ENCODE measurements around the gene PDE4D. TPM values are rescaled to one million over a fixed set of nuclear protein-coding genes. Genes with fewer than 3 reads are reported as not detected.
"Not testable (repeated sequence)": the region's sequence is repeated elsewhere in the genome, so short reads cannot be mapped to it uniquely, and the experiment has no call there.

The PDE4D gene
- total and polyA plus RNA-seq, 2 donors (not counting 3 experiments of a cell fraction or from before 2014, with no cell fraction given), result 34.5 to 51.2 TPM

GRCh38 chr5:59577485-59577884, 316.0 kb downstream of the PDE4D start:
- no peaks in the 10 kb centered on the region for H3K9me3 ChIP-seq (replicated peaks; ENCODE audit: control insufficient read depth, insufficient read depth, low read length)
- H3K27me3 ChIP-seq (ENCODE audit: control insufficient read depth in 2 of 2, insufficient read depth in 2 of 2, low read length in 2 of 2), result no peaks in the 10 kb centered on the region
- H3K79me2 ChIP-seq (ENCODE audit: control insufficient read depth, insufficient read depth, low read length), result no peaks in the 10 kb centered on the region
- no peaks in the 10 kb centered on the region for H4K20me1 ChIP-seq (replicated peaks; ENCODE audit: control insufficient read depth, extremely low read depth, insufficient read depth, low read length)
- POLR2A ChIA-PET, result no interaction called here
- FAIRE-seq, result no peak
- TF ChIP-seq EZH2 (IDR thresholded peaks at IDR 0.05; ENCODE audit: borderline replicate concordance, low read depth, low read length, severe bottlenecking), result no peak
- H2AFZ ChIP-seq (ENCODE audit: low read depth, low read length), result no peak overlapping the region
- intact Hi-C loops (cut with micrococcal nuclease), result no loop called here
- dilution Hi-C loops (cut with MboI; ENCODE audit: extremely low pct_ligation_motif_present, low sequenced_read_pairs), result no loop called here
- H3K9me1 ChIP-seq (replicated peaks; ENCODE audit: control insufficient read depth, extremely low read depth, insufficient read depth, low read length), result no peaks in the 10 kb centered on the region
- no peak overlapping the region for H3K4me2 ChIP-seq (ENCODE audit: insufficient read depth, low read length)
- no TSS peak for BruUV-seq (replicated peaks)
- CTCF ChIA-PET, result interaction anchor here (1.0 to 1.3 kb wide), 2 partner anchors 19 to 96 kb away, joined by 3 read pairs; no protein-coding TSS in a partner anchor
- no peak overlapping the region for H3K27ac ChIP-seq (ENCODE audit: insufficient read depth, low read depth, low read length)
- DNase-seq (ENCODE audit: low read depth, low spot score), result no peak
- no peaks in the 10 kb centered on the region for H3K4me1 ChIP-seq (ENCODE audit: control insufficient read depth, extremely low read depth, insufficient read depth, low read length)
- no peak overlapping the region for H3K4me3 ChIP-seq (replicated peaks in 1 of 3; ENCODE audit: insufficient read depth in 1 of 3, low read depth in 1 of 3, low read length in 3 of 3)
- no peak overlapping the region for H3K9ac ChIP-seq (replicated peaks; ENCODE audit: extremely low read depth, insufficient read depth, low read length)
- no peaks in the 10 kb centered on the region for H3K36me3 ChIP-seq (ENCODE audit: control insufficient read depth in 2 of 2, extremely low read depth in 1 of 2, insufficient read depth in 2 of 2, low read length in 2 of 2)

- dilution Hi-C loops (cut with MboI; ENCODE audit: extremely low pct_ligation_motif_present, low sequenced_read_pairs), result no loop called here
- intact Hi-C loops (cut with micrococcal nuclease), result no loop called here
- Histone ChIP-seq H3K4me3 (replicated peaks in 1 of 3; ENCODE audit: insufficient read depth in 1 of 3, low read depth in 1 of 3, low read length in 3 of 3) (no peak overlapping the region), H3K27ac (ENCODE audit: insufficient read depth, low read depth, low read length) (no peak overlapping the region), H2AFZ (ENCODE audit: low read depth, low read length) (no peak overlapping the region), H3K4me1 (ENCODE audit: control insufficient read depth, extremely low read depth, insufficient read depth, low read length) (no peaks in the 10 kb centered on the region), H3K9ac (replicated peaks; ENCODE audit: extremely low read depth, insufficient read depth, low read length) (no peak overlapping the region), H3K9me1 (replicated peaks; ENCODE audit: control insufficient read depth, extremely low read depth, insufficient read depth, low read length) (no peaks in the 10 kb centered on the region), H3K79me2 (ENCODE audit: control insufficient read depth, insufficient read depth, low read length) (no peaks in the 10 kb centered on the region), H3K27me3 (ENCODE audit: control insufficient read depth in 2 of 2, insufficient read depth in 2 of 2, low read length in 2 of 2) (no peaks in the 10 kb centered on the region), H3K4me2 (ENCODE audit: insufficient read depth, low read length) (no peak overlapping the region), H4K20me1 (replicated peaks; ENCODE audit: control insufficient read depth, extremely low read depth, insufficient read depth, low read length) (no peaks in the 10 kb centered on the region), H3K9me3 (replicated peaks; ENCODE audit: control insufficient read depth, insufficient read depth, low read length) (no peaks in the 10 kb centered on the region), H3K36me3 (ENCODE audit: control insufficient read depth in 2 of 2, extremely low read depth in 1 of 2, insufficient read depth in 2 of 2, low read length in 2 of 2) (no peaks in the 10 kb centered on the region)
- CTCF ChIA-PET, result no interaction called here
- FAIRE-seq, result no peak
- no peak for DNase-seq (ENCODE audit: low read depth, low spot score)
- POLR2A ChIA-PET, result no interaction called here
- TF ChIP-seq, protein P1, sequence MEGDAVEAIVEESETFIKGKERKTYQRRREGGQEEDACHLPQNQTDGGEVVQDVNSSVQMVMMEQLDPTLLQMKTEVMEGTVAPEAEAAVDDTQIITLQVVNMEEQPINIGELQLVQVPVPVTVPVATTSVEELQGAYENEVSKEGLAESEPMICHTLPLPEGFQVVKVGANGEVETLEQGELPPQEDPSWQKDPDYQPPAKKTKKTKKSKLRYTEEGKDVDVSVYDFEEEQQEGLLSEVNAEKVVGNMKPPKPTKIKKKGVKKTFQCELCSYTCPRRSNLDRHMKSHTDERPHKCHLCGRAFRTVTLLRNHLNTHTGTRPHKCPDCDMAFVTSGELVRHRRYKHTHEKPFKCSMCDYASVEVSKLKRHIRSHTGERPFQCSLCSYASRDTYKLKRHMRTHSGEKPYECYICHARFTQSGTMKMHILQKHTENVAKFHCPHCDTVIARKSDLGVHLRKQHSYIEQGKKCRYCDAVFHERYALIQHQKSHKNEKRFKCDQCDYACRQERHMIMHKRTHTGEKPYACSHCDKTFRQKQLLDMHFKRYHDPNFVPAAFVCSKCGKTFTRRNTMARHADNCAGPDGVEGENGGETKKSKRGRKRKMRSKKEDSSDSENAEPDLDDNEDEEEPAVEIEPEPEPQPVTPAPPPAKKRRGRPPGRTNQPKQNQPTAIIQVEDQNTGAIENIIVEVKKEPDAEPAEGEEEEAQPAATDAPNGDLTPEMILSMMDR (IDR thresholded peaks at IDR 0.05; ENCODE audit: extremely low read depth in 1 of 2, insufficient read depth in 1 of 2, low read depth in 1 of 2, low read length in 2 of 2), result no peak
- TF ChIP-seq, protein P2, sequence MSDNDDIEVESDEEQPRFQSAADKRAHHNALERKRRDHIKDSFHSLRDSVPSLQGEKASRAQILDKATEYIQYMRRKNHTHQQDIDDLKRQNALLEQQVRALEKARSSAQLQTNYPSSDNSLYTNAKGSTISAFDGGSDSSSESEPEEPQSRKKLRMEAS (IDR thresholded peaks at IDR 0.05; ENCODE audit: insufficient read depth, insufficient read length), result no peak
- TF ChIP-seq FOS (IDR thresholded peaks at IDR 0.05; ENCODE audit: borderline replicate concordance, insufficient read depth, low read length) (no peak), MYC (IDR thresholded peaks at IDR 0.05; ENCODE audit: low read depth, low read length) (no peak), EZH2 (IDR thresholded peaks at IDR 0.05; ENCODE audit: borderline replicate concordance, low read depth, low read length, severe bottlenecking) (no peak), JUN (IDR thresholded peaks at IDR 0.05; ENCODE audit: borderline replicate concordance, insufficient read depth, insufficient read length, low read depth) (no peak), POLR2AphosphoS5 (IDR thresholded peaks at IDR 0.05; ENCODE audit: insufficient read depth, low read depth, low read length) (no peak)
- BruUV-seq (replicated peaks), result no TSS peak
Observed at GRCh38 chr5:59575648-59576445, 317.7 kb downstream of the PDE4D start.

GRCh38 chr5:59573509-59573908, 320.0 kb downstream of the PDE4D start:
- H3K4me2 ChIP-seq (ENCODE audit: insufficient read depth, low read length); DNase-seq (ENCODE audit: low read depth, low spot score); POLR2A ChIA-PET; H4K20me1 ChIP-seq (replicated peaks; ENCODE audit: control insufficient read depth, extremely low read depth, insufficient read depth, low read length); BruUV-seq (replicated peaks); H3K9me3 ChIP-seq (replicated peaks; ENCODE audit: control insufficient read depth, insufficient read depth, low read length); H2AFZ ChIP-seq (ENCODE audit: low read depth, low read length); H3K27ac ChIP-seq (ENCODE audit: insufficient read depth, low read depth, low read length); intact Hi-C loops (cut with micrococcal nuclease); H3K4me3 ChIP-seq (replicated peaks in 1 of 3; ENCODE audit: insufficient read depth in 1 of 3, low read depth in 1 of 3, low read length in 3 of 3); H3K4me1 ChIP-seq (ENCODE audit: control insufficient read depth, extremely low read depth, insufficient read depth, low read length); FAIRE-seq; H3K9me1 ChIP-seq (replicated peaks; ENCODE audit: control insufficient read depth, extremely low read depth, insufficient read depth, low read length); H3K79me2 ChIP-seq (ENCODE audit: control insufficient read depth, insufficient read depth, low read length); H3K27me3 ChIP-seq (ENCODE audit: control insufficient read depth in 2 of 2, insufficient read depth in 2 of 2, low read length in 2 of 2); H3K9ac ChIP-seq (replicated peaks; ENCODE audit: extremely low read depth, insufficient read depth, low read length); dilution Hi-C loops (cut with MboI; ENCODE audit: extremely low pct_ligation_motif_present, low sequenced_read_pairs); H3K36me3 ChIP-seq (ENCODE audit: control insufficient read depth in 2 of 2, extremely low read depth in 1 of 2, insufficient read depth in 2 of 2, low read length in 2 of 2): not testable (repeated sequence)
- CTCF ChIA-PET, result interaction anchor here (1.6 kb wide), 1 partner anchor 10 kb away, joined by 5 read pairs; no protein-coding TSS in a partner anchor

All from endothelial cell of umbilical vein (primary cell).